ENCODE data around the gene ZBTB38. TPM values are rescaled to one million over a fixed set of nuclear protein-coding genes. Genes with fewer than 3 reads are reported as not detected.
A peak's percentile ranks its signal among the peaks of the same experiment; 100 is the strongest.

Gene ZBTB38, protein sequence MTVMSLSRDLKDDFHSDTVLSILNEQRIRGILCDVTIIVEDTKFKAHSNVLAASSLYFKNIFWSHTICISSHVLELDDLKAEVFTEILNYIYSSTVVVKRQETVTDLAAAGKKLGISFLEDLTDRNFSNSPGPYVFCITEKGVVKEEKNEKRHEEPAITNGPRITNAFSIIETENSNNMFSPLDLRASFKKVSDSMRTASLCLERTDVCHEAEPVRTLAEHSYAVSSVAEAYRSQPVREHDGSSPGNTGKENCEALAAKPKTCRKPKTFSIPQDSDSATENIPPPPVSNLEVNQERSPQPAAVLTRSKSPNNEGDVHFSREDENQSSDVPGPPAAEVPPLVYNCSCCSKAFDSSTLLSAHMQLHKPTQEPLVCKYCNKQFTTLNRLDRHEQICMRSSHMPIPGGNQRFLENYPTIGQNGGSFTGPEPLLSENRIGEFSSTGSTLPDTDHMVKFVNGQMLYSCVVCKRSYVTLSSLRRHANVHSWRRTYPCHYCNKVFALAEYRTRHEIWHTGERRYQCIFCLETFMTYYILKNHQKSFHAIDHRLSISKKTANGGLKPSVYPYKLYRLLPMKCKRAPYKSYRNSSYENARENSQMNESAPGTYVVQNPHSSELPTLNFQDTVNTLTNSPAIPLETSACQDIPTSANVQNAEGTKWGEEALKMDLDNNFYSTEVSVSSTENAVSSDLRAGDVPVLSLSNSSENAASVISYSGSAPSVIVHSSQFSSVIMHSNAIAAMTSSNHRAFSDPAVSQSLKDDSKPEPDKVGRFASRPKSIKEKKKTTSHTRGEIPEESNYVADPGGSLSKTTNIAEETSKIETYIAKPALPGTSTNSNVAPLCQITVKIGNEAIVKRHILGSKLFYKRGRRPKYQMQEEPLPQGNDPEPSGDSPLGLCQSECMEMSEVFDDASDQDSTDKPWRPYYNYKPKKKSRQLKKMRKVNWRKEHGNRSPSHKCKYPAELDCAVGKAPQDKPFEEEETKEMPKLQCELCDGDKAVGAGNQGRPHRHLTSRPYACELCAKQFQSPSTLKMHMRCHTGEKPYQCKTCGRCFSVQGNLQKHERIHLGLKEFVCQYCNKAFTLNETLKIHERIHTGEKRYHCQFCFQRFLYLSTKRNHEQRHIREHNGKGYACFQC (N-terminal part only)
- 10 to 100 TPM; 48.2 to 63.0 (median 55.3) TPM for polyA plus RNA-seq (ENCODE audit: insufficient read length in 4 of 4)

DNA sequence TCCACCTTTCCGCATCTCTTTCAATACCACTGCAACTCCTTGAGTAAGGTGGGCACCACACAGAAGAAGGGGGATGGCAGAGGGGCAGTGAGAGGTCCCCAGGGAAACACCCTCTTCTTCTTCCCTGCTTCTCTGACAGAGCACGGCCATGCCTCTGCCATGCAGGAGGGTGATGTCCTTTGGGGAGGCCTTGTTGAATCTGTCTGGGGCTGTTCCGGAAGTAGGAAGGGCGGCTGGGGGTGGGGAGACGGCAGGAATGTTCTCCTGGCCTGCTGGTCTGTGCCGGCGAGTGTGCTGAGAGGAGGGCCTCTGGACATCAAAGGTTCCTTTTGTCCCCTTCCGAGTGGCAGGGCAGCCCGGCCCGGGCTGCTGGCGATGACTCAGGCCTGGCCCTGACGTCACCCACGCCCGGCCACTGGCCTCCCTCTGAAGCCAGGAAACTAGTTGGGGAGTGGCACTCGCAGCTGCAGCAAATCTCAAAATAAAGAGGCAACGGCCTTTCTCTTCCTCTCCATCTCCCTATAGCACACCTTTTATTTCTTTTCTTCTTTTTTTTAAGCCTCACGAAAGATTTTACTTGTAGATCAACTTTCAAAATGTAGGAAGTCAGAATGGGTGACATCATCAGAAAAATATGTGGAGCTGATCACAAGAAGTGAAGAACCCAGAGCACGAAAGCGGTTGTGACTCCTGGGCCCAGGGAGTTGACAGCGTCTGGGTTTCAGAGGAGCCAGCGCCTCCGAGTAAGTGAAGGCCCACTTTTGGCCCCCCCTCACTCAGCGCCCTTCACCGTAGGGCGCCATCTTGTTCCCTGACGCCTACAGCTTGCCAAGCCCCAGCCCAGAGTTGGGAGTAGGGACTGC is at the start of gene ZBTB38:
Gene ZBTB38 (plus strand): TSS at position 443 of the 863 bp plus-strand sequence. CDS start 73,885 bp downstream, outside the sequence.
- DNase-seq (ENCODE audit: low read depth in 4 of 4, low spot score in 3 of 4) = peak in 1 of 4 donors; percentile 57

DNA sequence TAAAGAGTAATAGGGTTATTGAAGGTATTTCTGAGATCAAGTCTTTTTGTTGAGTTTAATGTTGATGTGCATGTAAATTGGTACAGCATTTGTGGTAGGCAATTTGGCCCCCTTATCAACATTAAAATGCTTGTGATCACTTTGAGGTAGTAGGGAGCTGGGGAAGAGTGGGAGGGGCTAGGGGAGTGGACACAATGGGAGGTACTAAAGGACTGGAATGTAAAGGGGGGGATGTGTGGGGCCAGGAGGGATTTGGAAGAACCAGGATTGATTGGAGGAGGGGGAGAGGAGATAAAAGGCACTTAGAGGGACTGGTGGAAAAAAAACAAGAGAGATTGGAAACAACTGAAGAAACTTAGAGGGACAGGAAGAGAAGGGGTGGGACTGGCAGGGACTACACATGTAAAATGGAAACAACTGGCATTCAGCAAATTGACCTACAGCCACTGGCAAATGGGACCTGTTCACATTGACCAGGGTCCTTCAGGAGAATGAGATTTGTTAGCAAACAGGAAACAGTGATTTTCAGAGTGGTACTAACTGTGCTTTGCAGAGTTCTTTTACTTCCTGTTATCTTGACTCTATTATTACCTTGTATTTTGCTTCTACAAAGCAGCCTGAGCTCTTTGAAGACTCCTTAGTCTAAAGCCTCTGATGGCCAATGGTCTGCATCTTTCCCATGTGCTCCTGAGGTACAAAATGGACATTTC is 47.8 kb upstream of the ZBTB38 start:
- DNase-seq (ENCODE audit: low read depth in 4 of 4, low spot score in 3 of 4) = no peak

DNA sequence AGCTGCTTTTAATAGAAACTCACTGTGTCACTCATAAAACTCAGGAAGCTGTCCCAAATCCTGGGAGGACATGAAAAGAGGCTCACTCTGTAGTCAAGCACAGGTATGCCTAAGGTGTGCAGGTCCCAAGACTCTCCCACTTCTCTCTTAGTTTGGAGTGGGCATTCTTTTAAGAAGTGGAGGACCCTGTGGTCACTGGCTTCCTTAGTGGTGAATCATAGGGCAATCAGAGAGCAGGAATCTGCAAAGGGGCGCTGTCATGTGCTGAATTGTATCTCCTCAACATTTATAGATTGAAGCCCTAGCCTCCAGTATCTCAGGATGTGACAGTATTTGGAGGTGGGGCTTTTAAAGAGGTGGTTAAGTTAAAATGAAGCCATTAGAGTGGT is 47.2 kb upstream of the ZBTB38 start:
- no peak for DNase-seq (ENCODE audit: low read depth in 4 of 4, low spot score in 3 of 4)

DNA sequence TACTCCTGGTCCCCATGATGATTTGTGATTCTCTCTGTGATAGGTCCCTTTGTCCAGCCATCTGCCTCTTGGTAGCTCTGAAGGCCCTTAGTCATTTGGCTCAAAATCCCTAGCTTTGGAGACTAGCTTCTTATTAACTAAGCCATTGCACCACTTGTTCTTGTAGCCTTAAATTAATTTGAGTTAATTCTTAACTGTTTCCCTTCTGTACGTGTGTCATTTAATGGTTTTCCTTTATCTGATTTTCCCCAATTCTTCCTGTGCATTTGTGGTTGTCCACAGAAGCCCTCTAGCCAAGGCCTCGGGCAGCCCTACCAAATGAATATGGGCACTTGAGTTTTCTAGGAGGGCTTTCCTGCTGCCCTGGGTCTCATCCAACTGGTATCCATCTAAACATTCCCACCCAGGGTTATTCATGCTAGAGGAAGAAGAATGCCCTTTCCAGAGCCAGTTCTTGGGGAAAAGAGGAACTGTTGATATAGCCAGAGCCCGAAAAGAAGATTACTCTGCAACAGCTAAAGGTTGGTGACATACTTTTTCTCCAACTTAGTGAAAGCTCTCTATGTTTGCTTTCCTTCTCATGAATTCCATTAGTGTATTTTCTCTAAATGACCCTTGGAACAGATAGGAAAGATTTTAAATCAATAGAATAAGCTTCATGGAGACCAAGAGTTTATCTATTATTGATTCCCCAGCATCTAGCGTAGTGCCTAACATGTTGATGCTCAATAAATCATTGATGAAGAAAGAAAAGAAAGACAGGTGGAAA is 44.2 kb upstream of the ZBTB38 start:
- DNase-seq (ENCODE audit: low read depth in 4 of 4, low spot score in 3 of 4) = no peak

DNA sequence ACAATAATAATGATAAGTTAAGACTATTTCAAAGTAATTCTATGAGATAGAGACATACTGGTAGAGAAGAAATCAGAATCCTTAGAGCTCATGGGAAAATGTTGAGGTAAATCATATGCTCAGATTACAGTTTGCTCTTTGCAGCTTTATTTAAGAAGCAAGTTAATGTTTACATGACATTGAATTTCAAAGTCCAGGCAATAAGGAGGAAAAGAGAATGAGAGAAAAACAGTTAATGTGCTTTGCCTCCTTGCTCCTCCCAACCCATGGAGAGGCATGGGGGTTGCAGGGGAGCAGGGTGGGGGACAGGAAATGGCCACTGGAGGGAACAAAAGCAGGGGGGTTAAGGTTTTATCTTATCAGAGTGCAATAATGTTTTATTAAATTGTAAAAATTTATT is 42.2 kb upstream of the ZBTB38 start:
- DNase-seq (ENCODE audit: low read depth in 4 of 4, low spot score in 3 of 4) = no peak

DNA sequence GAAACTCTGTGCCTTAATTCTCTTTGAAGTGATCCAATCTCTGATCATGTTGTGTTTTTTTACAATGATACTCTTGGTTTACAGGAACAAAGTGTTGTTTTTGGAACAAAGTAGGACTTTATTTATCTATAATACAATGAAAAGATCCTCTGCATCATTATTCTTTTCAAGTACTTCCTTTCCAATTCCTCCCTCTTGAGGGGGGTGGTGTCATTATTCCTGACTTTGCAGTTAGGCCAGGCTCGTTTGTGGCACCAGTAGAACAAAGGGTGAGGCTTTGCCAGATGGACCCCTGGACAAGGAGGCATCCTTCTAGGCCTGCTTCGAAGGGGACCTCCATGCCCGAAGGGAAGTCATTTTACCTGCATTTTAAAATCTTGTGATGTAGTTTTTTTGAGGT is 41.7 kb upstream of the ZBTB38 start:
- no peak for DNase-seq (ENCODE audit: low read depth in 4 of 4, low spot score in 3 of 4)

DNA sequence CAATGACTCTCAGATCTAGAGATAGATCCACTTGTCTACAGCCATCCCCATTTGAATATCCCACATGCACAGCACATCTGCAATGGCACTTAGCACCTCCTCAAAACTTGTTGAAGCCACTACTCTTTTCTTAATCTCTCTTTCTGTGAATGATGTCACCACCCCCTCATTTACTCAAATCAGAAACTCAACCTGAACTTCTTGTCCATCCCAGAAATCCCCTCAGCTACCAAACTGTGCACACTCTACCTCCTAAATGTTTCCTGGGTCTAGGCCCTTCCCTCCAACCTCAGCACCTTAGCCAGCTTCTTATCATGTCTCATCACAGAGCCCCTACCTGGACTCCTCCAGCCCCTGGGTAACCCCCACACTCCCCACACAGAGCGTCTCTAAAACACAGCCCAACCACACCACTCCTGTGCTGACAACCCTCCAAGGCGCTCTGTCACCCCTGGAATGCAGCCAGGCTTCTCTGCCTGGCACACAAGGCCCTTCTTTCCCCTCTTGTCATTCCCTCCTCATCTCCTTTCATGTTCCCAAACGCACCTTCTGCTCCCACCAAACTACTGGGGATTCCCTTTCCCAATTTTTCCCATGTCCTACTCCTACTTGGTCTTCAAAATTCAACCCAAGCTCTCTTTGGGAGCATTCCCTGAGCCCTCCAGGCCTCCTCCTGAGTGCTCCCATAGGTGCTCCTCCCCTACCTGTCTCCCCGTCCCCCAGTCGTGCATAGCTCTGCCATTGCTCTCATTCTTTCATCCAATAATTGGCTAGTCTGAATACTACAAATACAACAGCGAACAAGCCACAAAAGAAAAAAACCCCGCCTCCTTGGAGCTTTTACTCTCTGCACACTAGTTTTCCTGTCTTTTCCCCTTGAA is 39.8 kb upstream of the ZBTB38 start:
- DNase-seq (ENCODE audit: low read depth in 4 of 4, low spot score in 3 of 4) = no peak

DNA sequence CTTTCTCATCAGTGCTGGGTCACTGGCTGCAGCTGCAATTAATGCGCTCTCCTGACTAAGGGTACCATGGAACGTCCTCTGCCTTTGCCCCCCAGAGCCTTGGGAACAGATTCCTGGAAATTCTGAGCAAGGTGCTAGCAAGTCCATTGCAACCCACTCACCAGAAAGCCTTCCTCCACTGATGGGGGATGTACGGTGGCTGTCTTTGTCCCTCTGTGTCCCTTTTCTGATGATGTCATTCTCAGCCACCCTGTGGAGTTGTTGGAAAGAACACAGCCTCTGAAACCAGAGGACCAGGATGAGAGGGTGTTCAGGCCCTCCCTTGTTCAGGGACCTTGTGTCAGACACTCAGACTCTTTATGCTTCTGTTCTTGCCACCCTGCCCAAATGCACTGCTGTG is 38.1 kb upstream of the ZBTB38 start:
- no peak for DNase-seq (ENCODE audit: low read depth in 4 of 4, low spot score in 3 of 4)

DNA sequence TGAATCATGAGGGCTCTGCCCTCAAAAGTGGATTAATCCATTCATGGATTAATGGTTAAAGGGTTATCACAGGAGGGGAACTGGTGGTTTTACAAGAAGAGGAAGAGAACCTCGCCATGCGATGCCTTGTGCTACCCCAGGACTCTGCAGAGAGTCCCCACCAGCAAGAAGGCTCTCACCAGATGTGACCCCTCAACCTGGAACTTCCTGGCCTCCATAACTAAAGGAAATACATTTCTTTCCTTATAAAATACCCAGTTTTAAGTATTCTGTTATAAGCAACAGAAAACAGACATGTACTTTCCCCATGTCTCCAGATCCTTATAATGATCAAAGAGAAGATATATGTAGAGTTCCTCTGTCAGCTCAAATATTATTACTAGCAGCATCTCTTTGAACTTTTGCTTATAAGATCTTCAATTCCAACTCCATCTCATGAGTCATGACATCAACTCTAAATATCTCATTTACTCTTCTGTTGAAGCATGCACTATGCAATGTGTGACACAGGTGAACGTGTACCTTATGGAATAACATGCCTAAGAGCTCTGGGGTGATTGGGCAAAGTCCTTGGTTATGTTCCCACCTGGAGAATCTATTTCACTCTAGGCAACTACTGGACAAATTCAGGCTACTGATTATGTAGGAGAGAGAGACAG is 37.5 kb upstream of the ZBTB38 start:
- no peak for DNase-seq (ENCODE audit: low read depth in 4 of 4, low spot score in 3 of 4)

DNA sequence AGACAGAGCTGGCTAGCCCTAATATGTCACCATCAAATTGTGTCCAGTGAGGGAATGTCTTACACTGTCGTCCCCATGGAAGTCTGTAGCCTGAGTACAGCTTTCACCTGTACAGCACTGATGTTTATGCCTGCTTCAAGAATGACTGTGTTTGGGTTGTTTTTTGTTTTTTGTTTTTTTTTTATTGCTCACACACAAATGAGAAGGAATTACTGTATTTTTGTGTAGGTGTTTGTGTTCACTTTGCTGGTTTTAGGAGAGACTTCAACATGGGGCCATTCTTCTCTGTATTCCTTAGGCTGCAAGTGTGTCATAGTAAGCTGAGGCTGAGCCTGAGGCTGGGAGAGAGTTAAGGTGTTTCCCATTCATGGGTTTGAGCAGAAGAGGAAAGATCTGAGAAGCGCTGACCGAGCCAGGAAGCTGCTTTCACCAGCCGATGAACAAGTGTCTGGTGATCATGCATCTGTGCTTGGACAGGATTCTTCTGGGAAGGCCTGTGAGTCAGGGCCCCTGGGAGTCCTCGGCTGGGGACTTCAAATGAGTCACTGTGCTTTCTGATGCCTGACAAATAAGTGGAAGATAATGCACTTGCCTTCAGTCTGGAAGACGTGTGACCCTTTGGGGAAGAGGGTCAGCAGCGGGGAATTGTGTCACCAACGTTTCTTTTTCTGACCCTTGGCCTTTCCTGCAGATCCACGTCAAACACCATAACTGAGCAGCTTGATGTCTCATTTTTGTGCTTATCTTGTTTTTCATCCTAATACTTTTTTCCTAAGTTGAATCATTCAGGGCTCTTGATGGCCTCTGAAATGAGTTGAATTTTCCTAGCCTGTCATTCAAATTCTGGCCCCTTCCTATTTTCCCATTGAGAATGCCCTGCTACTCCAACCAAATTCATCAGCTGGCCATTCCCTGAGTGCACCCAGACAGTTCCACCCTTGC is 36.7 kb upstream of the ZBTB38 start:
- DNase-seq (ENCODE audit: low read depth in 4 of 4, low spot score in 3 of 4) = no peak

DNA sequence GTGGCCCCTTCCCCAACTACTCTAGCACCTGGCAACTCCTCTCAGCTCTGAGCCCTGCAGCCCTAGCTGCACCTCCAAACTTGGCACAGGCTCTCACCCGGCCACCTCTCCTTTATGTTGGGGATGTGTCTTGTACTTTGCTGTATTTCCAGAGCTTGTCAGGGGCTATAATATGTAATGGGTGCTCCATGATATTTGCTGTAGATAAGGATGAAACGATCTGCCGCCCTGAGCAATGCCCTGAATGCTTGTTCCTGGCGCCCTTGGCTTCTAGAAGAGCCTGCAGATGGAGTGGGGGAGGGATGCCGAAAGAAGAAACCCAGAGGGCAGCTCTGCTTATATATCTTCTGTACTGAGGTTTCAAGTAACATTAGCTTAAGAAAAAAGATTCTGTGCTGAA is 35.9 kb upstream of the ZBTB38 start:
- DNase-seq (ENCODE audit: low read depth in 4 of 4, low spot score in 3 of 4) = no peak

DNA sequence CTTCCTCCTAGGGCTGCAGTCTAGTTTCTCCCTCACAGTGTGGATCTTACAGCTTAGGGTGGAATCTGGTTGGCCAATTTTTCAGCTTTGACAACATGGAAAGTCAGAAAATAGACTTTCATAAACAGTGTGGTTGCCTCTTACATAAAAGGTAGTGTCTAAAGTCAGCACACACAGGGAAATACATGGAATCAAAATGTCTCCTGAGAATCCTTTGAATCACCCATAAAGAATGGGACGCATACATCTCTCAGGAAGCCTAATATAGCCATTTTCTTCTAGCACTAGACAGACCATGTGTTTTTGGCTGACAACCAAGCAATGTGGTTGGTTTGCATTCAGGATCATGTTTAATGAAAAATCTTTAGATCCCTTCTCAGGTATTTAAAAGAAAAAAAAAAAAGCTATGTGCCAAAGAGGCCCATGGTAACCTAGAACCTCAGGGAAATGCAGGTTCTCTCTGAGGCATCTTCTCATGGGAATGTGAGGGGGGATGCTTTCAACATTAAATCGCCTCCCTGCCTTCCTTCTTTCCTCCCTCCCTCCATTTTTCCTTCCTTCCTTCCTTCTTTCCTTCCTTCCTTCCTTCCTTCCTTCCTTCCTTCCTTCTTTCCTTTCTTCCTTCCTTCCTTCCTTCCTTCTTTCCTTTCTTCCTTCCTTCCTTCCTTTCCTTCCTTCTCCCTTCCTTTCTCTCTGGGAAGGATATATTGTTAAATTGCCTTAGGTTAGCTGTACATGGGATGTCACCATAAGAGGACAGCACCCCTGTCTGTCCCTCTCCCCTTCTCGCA is 34.3 kb upstream of the ZBTB38 start:
- no peak for DNase-seq (ENCODE audit: low read depth in 4 of 4, low spot score in 3 of 4)

DNA sequence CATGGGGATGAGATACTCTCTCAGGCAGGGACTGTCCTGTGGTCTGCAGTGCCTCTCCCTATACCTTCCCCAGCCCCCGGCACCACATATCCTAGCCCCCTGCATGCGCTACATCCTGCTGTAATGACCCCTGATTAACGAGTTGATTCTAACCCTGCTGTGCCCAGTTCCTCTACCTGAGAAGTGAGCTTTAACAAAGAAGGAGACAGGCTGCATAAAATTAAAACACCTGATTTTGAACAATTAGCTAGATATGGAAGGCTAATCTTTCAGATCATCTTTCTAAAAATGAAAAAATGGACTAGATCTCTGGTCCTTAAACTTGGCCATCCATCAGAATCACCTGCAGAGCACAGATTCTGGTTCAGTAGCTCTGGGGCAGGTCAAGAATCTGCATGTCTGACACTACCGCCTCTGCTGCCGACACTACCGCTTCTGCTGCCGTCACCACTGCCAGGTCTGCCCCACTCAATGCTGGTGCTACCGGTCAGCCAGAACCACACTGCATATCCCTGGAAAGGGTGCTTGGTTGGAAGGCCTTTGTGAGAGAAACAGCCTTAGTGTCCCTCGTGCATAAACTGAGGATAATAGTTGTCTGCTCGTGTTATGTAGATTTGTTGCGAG is 33.6 kb upstream of the ZBTB38 start:
- no peak for DNase-seq (ENCODE audit: low read depth in 4 of 4, low spot score in 3 of 4)

DNA sequence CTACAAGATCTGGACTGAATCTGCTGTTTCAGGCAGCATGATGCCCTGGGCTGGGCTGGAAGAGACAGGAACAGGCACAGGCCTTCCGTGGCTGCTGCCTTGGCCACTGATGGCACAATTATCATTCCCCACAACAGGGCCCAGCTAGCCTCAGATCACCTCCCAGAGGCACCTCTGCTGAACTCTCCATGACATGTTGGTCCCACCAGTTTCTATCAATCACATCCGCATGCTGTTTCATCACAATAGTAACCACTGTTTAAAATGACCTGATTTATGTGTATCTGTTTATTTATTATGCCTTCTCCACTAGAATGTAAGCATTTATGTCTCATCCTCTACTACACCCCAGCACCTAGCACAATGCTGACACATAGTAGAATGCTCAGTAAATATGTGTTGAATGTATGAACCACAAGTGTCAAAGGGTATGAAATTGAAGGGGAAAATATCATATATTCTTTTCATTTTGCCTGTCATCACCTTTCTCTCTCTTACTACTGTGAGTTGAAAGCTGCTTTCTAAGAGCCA is 32.7 kb upstream of the ZBTB38 start:
- no peak for DNase-seq (ENCODE audit: low read depth in 4 of 4, low spot score in 3 of 4)

Data from left renal pelvis (tissue), 4 donors.